Tibial nerve (tissue), 3 donors: ENCODE data around the gene PAK3.

Source experiments
- CTCF ChIP-seq, 5 experiments: fragments of 200-600 bp in 3 of 5; fragments of 450-650 bp in 2 of 5; sonication (generic) in 3 of 5; IDR thresholded peaks; one replicate each; pipeline ENCODE4 v1.5.1; 2016 to 2019; ENCODE audit warnings: antibody characterized with exemption in 5 of 5, mild to moderate bottlenecking in 3 of 5, moderate library complexity in 2 of 5
- POLR2A ChIP-seq, 2 donors: fragments of 450-650 bp; IDR thresholded peaks; one replicate each; pipeline ENCODE4 v1.6.1; 2017; ENCODE audit warnings: antibody characterized with exemption in 2 of 2, mild to moderate bottlenecking in 2 of 2, moderate library complexity in 2 of 2

GRCh38 chrX:111047575-111047974 is 48.4 kb upstream of the PAK3 start:
- TF ChIP-seq CTCF (IDR thresholded peaks at IDR 0.05) (no peak), POLR2A (IDR thresholded peaks at IDR 0.05) (no peak)
